Measurements from ENCODE around the gene PTPRN2.

Gene PTPRN2

DNA sequence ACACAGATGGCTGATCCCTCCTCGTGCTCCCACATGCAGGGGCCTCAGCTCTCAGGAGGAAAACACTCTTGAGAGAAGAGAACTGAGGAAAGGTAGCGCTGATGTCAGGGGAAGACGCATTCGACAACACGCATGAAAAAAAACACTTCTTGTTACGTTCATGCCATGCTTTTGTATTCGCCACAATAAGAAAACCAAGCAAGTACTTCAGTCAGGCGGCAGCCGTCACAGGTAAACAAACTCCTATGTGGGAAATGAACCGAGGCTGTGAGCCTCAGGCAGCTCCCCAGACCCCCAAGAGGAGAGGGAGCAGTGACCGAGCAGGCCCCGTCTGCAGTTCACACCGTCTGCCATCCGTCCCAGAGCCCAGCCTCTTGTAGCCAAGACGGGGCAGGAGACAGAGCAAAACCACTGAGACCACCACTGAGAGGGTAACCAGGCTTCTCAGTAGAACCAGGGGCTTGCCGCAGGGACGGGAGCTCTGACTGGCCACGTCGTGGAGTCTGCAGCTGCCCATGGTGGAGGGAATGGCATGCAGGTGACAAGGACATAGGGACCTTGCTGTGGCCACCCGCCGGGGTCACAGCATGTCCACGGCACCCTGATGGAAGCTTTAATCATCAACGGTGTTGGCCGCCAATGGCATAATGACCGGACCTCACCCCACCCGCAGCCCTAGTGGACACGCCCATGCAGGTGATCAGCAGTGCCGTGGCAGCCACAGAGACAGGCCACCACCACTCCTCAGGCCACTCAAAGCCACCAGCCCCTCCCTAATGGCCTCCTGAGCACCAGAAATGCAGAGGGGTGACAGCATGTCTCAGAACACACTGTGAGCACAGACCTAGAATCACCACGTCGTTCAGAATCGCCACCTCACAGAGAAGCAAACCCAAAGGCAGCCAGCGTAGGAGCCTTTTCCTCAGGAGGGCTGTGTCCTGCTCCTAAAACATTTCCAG is 304.3 kb downstream of the PTPRN2 start:
- FAIRE-seq (no peak), DNase-seq (ENCODE audit: insufficient read length, low spot score) (no peak)
- TF ChIP-seq, protein P1, sequence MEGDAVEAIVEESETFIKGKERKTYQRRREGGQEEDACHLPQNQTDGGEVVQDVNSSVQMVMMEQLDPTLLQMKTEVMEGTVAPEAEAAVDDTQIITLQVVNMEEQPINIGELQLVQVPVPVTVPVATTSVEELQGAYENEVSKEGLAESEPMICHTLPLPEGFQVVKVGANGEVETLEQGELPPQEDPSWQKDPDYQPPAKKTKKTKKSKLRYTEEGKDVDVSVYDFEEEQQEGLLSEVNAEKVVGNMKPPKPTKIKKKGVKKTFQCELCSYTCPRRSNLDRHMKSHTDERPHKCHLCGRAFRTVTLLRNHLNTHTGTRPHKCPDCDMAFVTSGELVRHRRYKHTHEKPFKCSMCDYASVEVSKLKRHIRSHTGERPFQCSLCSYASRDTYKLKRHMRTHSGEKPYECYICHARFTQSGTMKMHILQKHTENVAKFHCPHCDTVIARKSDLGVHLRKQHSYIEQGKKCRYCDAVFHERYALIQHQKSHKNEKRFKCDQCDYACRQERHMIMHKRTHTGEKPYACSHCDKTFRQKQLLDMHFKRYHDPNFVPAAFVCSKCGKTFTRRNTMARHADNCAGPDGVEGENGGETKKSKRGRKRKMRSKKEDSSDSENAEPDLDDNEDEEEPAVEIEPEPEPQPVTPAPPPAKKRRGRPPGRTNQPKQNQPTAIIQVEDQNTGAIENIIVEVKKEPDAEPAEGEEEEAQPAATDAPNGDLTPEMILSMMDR (IDR thresholded peaks at IDR 0.05; ENCODE audit: insufficient read depth, missing control alignments): no peak

DNA sequence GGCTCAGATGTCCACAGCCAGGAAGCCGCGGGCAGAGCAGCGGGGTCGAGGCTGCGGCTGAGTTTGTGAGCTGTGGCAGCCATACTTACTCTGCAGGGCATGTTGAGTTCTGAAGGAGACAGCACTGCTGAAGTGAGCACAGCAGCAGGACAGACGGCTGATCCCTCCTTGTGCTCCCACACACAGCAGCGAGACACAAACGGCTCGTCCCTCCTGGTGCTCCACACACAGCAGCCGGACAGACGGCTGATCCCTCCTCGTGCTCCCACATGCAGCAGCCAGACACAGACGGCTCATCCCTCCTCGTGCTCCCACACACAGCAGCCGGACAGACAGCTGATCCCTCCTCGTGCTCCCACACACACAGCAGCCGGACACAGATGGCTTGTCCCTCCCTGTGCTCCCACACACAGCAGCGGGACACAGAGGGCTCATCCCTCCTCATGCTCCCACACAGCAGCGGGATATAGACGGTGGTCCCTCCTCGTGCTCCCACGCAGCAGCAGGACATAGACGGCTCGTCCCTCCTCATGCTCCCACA is 305.1 kb downstream of the PTPRN2 start:
- FAIRE-seq: no peak
- no peak for DNase-seq (ENCODE audit: insufficient read length, low spot score)
- TF ChIP-seq, protein P1 (IDR thresholded peaks at IDR 0.05; ENCODE audit: insufficient read depth, missing control alignments): no peak

- TF ChIP-seq, protein P1 (IDR thresholded peaks at IDR 0.05; ENCODE audit: insufficient read depth, missing control alignments): no peak
- FAIRE-seq (no peak), DNase-seq (ENCODE audit: insufficient read length, low spot score) (no peak)
These were observed 306.2 kb downstream of the PTPRN2 start for GRCh38 chr7:158281441-158281840.

GRCh38 chr7:158280448-158281144 is 307.0 kb downstream of the PTPRN2 start:
- FAIRE-seq: no peak
- no peak for DNase-seq (ENCODE audit: insufficient read length, low spot score)
- TF ChIP-seq, protein P1 (IDR thresholded peaks at IDR 0.05; ENCODE audit: insufficient read depth, missing control alignments): no peak

GRCh38 chr7:158279539-158280447 is 307.8 kb downstream of the PTPRN2 start:
- DNase-seq (ENCODE audit: insufficient read length, low spot score) (no peak), FAIRE-seq (no peak)
- TF ChIP-seq, protein P1 (IDR thresholded peaks at IDR 0.05; ENCODE audit: insufficient read depth, missing control alignments): no peak

DNA sequence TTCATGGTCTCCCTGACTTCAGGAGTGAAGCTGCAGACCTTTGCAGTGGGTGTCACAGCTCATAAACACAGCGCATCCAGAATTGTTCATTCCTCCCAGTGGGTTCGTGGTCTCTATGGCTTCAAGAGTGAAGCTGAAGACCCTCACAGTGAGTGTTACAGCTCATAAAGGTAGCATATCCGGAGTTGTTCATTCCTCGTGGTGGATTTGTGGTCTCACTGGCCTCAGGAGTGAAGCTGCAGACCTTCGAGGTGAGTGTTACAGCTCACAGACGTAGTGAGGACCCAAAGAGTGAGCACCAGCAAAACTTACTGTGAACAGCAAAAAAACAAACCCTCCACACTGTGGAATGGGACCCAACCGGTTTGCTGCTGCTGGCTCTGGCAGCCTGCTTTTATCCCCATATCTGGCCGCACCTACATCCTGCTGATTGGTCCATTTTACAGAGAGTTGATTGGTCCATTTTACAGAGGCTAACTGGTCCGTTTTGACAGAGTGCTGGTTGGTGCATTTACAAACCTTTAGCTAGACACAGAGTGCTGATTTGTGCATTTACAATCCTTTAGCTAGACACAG is 308.8 kb downstream of the PTPRN2 start:
- FAIRE-seq: no peak
- TF ChIP-seq, protein P1 (IDR thresholded peaks at IDR 0.05; ENCODE audit: insufficient read depth, missing control alignments): no peak

More for the DNA sequence above, 308.8 kb downstream of the PTPRN2 start:
- DNase-seq (ENCODE audit: insufficient read length, low spot score): no peak
